ENCODE data around the gene IZUMO1. TPM values are rescaled to one million over a fixed set of nuclear protein-coding genes. Genes with fewer than 3 reads are reported as not detected.

IZUMO1 gene
- total and polyA plus RNA-seq, 9 of the 15 experiments (the other 6 are each of a cell fraction or from before 2014, with no cell fraction given), result 0.14 to 2.1 (median 0.73) TPM

DNA sequence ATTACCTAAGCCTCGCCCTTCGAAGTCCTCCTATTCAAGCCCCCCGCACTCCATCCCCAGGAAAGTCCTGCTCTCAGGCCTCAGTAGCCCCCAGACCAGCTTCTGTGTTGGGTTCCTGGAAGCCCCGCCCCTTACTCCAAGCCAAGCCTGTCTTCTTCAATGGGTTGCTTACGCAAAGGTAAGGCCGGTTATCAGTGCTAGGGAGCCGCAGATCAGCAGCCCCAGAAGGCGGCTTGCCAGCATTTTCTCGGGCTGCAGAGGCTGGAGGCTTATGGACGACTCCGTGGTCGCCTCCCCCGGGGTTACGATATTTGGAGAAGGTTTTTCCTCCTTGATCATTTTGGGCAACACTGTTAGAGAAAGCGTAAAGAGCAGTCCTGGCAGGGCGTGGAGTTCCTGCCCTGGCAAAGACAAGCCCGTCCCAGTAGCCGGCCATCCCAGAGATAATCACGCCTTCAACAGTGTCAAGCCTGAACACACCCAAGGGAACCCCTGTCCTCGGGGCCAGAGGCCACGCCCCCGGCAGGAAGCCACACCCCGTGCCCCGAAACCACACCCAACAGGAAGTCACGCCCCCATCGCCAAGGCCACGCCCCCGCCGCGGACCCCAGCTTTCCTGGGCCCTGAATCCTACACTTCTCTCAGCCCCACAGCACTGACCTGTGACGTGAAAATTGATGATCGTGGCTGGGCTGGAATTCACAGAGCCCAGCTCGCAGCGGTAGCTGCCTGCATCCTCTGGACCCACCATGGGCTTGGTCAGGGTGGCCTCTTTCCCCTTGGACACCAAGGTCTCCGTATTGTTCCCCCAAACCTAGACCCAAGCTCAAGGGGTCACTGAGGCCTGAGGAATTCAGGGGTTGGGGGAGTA is 5.3 kb downstream of the IZUMO1 start (continued):
- no peak for TF ChIP-seq NR0B1 (IDR thresholded peaks at IDR 0.05; ENCODE audit: partially characterized antibody)
- no peak for TF ChIP-seq RUNX1 (IDR thresholded peaks at IDR 0.05; ENCODE audit: low read depth)
- no peak for TF ChIP-seq THRA (IDR thresholded peaks at IDR 0.05)
- TF ChIP-seq, protein P1, sequence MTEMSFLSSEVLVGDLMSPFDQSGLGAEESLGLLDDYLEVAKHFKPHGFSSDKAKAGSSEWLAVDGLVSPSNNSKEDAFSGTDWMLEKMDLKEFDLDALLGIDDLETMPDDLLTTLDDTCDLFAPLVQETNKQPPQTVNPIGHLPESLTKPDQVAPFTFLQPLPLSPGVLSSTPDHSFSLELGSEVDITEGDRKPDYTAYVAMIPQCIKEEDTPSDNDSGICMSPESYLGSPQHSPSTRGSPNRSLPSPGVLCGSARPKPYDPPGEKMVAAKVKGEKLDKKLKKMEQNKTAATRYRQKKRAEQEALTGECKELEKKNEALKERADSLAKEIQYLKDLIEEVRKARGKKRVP (CRISPR knock-in tag; IDR thresholded peaks at IDR 0.05), result no peak
- TF ChIP-seq, protein P2, sequence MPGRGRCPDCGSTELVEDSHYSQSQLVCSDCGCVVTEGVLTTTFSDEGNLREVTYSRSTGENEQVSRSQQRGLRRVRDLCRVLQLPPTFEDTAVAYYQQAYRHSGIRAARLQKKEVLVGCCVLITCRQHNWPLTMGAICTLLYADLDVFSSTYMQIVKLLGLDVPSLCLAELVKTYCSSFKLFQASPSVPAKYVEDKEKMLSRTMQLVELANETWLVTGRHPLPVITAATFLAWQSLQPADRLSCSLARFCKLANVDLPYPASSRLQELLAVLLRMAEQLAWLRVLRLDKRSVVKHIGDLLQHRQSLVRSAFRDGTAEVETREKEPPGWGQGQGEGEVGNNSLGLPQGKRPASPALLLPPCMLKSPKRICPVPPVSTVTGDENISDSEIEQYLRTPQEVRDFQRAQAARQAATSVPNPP (IDR thresholded peaks at IDR 0.05; ENCODE audit: borderline replicate concordance, insufficient read depth, insufficient read length), result no peak
- no peak for TF ChIP-seq TRIM25 (IDR thresholded peaks at IDR 0.05; ENCODE audit: borderline replicate concordance)
- no peak for TF ChIP-seq THAP12 (CRISPR knock-in tag; IDR thresholded peaks at IDR 0.05)
- TF ChIP-seq MCM5 (IDR thresholded peaks at IDR 0.05; ENCODE audit: low read depth), result no peak
- no peak for TF ChIP-seq TFE3 (CRISPR knock-in tag; IDR thresholded peaks at IDR 0.05)
- TF ChIP-seq NRF1 (conservative IDR thresholded peaks at IDR 0.05 in 1 of 2, IDR thresholded peaks at IDR 0.05 in 1 of 2), result peak; percentile 51 to 63
- no peak for TF ChIP-seq ZNF274 (IDR thresholded peaks at IDR 0.05; ENCODE audit: borderline replicate concordance, low read depth, low read length)
- TF ChIP-seq MIER1 (IDR thresholded peaks at IDR 0.05; ENCODE audit: low read depth), result no peak
- no peak for TF ChIP-seq ARHGAP35 (IDR thresholded peaks at IDR 0.05; ENCODE audit: partially characterized antibody)
- TF ChIP-seq HIVEP1 (CRISPR knock-in tag; IDR thresholded peaks at IDR 0.05), result no peak
- no peak for TF ChIP-seq MTF1 (CRISPR knock-in tag; IDR thresholded peaks at IDR 0.05; ENCODE audit: borderline replicate concordance)
